Tibial artery (tissue), 4 donors: Measurements from ENCODE around the gene ATXN10.
A peak's percentile ranks its signal among the peaks of the same experiment; 100 is the strongest.

Source experiments
- DNase-seq, 2 donors: peaks; one replicate each; pipeline ENCODE4 v3.0.0-alpha.2; 2019
- H3K27ac ChIP-seq, 2 donors: fragments of 200-600 bp; sonication (generic) in 1 of 2; 1 replicate in 1 of 2; 2 replicates in 1 of 2; pipeline ENCODE4 v1.5.1; 2018 to 2019; ENCODE audit warnings: mild to moderate bottlenecking in 1 of 2
- H3K27me3 ChIP-seq, 2 donors: fragments of 200-600 bp; sonication (generic) in 1 of 2; one replicate each; pipeline versions ENCODE4 v1.5.1 to v1.6.0; 2016 to 2019
- H3K36me3 ChIP-seq, 3 donors: fragments of 200-600 bp; sonication (generic) in 2 of 3; one replicate each; pipeline ENCODE4 v1.5.1; 2016 to 2019; ENCODE audit warnings: mild to moderate bottlenecking in 2 of 3
- H3K4me1 ChIP-seq, 4 donors: fragments of 200-600 bp; sonication (generic) in 2 of 4; 1 replicate in 3 of 4; 2 replicates in 1 of 4; pipeline ENCODE4 v1.5.1; 2016 to 2019
- H3K4me3 ChIP-seq, 2 donors: fragments of 200-600 bp; sonication (generic) in 1 of 2; 1 replicate in 1 of 2; 2 replicates in 1 of 2; pipeline ENCODE4 v1.5.1; 2018 to 2019; ENCODE audit warnings: mild to moderate bottlenecking in 2 of 2
- H3K9me3 ChIP-seq, 3 donors: fragments of 200-600 bp; sonication (generic) in 1 of 3; one replicate each; pipeline ENCODE4 v1.5.1; 2016 to 2019
- CTCF ChIP-seq, 2 experiments: fragments of 200-600 bp in 1 of 2; fragments of 450-650 bp in 1 of 2; IDR thresholded peaks; one replicate each; pipeline ENCODE4 v1.5.1; 2017 to 2019; ENCODE audit warnings: antibody characterized with exemption in 2 of 2, mild to moderate bottlenecking in 1 of 2, moderate library complexity in 1 of 2
- intact Hi-C: fragments of 100-400 bp; cut with DNase I; formaldehyde crosslinking; loops from one replicate; pipeline ENCODE4 v1.15.0; 2023; ENCODE audit warnings: low total_unique reads

The ATXN10 gene

GRCh38 chr22:45720839-45721378 lies 49.3 kb downstream of the ATXN10 start:
- H3K27ac ChIP-seq, result no peak overlapping the region
- H3K27me3 ChIP-seq, result no peaks in the 10 kb centered on the region
- H3K4me1 ChIP-seq, result peaks cover 0 to 5% (median 1%) of the 10 kb centered on the region in 4 donors
- no peak for TF ChIP-seq CTCF (IDR thresholded peaks at IDR 0.05)
- no peak for DNase-seq
- intact Hi-C loops, result no loop called here
- no peak overlapping the region for H3K4me3 ChIP-seq
- no peaks in the 10 kb centered on the region for H3K9me3 ChIP-seq
- peaks cover 11 to 37% (median 21%) of the 10 kb centered on the region in 3 donors for H3K36me3 ChIP-seq

DNA sequence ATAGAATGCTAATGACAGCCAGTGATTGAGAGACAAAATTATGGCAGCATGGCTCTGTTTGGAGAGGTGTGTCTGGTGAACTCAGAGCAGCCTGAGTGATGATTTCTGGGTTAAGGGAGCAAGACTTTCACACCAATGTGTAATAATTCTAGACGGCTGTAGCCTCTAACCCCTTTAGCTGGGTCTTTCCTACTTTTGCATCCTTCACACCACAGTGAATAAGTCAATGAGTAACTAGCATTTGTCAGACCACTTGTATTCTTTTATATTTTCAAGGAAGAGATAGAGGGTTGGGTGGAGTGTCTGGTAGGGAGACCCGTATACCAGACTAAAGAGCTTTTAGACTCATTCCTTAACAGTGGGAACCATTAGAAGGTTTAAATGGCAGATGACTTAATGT lies 50.4 kb downstream of the ATXN10 start:
- no peak overlapping the region for H3K4me3 ChIP-seq
- H3K27ac ChIP-seq, result no peak overlapping the region
- no peaks in the 10 kb centered on the region for H3K9me3 ChIP-seq
- peaks cover 0 to 16% (median 4%) of the 10 kb centered on the region in 4 donors for H3K4me1 ChIP-seq
- H3K36me3 ChIP-seq, result peaks cover 11 to 37% (median 21%) of the 10 kb centered on the region in 3 donors
- intact Hi-C loops, result no loop called here
- DNase-seq, result no peak
- H3K27me3 ChIP-seq, result no peaks in the 10 kb centered on the region
- no peak for TF ChIP-seq CTCF (IDR thresholded peaks at IDR 0.05)

- no peak for TF ChIP-seq CTCF (IDR thresholded peaks at IDR 0.05)
- Histone ChIP-seq H3K36me3 (peaks cover 7 to 33% (median 17%) of the 10 kb centered on the region in 3 donors), H3K9me3 (no peaks in the 10 kb centered on the region), H3K4me1 (peaks cover 0 to 16% (median 4%) of the 10 kb centered on the region in 4 donors), H3K27me3 (no peaks in the 10 kb centered on the region), H3K4me3 (no peak overlapping the region), H3K27ac (peak overlapping the region; percentile 0 to 5)
- intact Hi-C loops, result no loop called here
- DNase-seq, result no peak
Measured at GRCh38 chr22:45726081-45726480, 54.4 kb downstream of the ATXN10 start.

DNA sequence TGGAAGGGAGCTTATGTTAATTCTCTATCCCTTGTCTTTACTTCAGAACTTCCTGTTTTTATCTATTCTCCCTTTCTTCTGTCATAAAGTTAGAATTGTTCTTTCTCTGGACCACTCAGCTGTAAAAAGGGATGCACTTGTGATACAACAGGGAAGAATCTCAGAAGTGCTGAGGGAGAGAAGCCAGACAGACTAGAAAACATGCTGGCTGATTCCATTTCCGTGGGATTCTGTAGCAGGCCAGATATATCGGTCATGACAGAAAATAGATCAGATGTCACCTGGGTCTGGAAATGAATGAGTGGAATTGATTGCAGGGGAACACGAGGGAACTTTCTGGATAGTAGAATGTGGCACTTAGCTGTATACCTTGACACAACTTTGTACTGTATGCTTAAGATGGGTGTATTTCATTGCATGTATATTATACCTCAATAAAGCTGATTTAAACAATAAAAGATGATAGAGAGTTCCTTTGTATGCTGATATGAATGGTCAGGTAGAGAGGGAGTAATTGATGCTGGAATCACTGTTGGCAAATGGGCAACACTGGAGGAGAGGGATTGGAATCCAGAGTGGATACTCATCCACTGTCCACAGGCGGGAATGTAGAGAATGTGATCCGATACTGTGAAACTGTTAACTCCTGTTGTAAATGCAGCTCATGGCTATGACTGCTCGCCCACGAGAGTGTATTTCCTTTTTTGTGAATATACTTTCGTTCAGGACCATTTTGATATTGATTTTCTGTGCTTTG lies 59.6 kb downstream of the ATXN10 start:
- Histone ChIP-seq H3K27ac (no peak overlapping the region), H3K36me3 (peaks cover 7 to 33% (median 25%) of the 10 kb centered on the region in 3 donors), H3K4me1 (peaks cover 0 to 8% (median 1%) of the 10 kb centered on the region in 4 donors), H3K27me3 (no peaks in the 10 kb centered on the region), H3K9me3 (no peaks in the 10 kb centered on the region), H3K4me3 (no peak overlapping the region)
- no peak for TF ChIP-seq CTCF (IDR thresholded peaks at IDR 0.05)
- DNase-seq, result no peak
- intact Hi-C loops, result no loop called here

GRCh38 chr22:45731798-45732495 lies 60.3 kb downstream of the ATXN10 start:
- TF ChIP-seq CTCF (IDR thresholded peaks at IDR 0.05), result peak in 1 of 2 experiments; percentile 28
- no peaks in the 10 kb centered on the region for H3K27me3 ChIP-seq
- intact Hi-C loops, result no loop called here
- no peaks in the 10 kb centered on the region for H3K9me3 ChIP-seq
- H3K36me3 ChIP-seq, result peaks cover 7 to 33% (median 29%) of the 10 kb centered on the region in 3 donors
- H3K4me1 ChIP-seq, result peaks cover 0 to under 1% (median 0%) of the 10 kb centered on the region in 4 donors
- no peak overlapping the region for H3K4me3 ChIP-seq
- DNase-seq, result no peak
- H3K27ac ChIP-seq, result no peak overlapping the region
